Liver (tissue), 9 donors: ENCODE data around the gene GAST. TPM values are rescaled to one million over a fixed set of nuclear protein-coding genes. Genes with fewer than 3 reads are reported as not detected.

Source experiments
- DNase-seq: peaks from one replicate; pipeline ENCODE4 v3.0.0-alpha.2; 2017; ENCODE audit warnings: low spot score
- H3K27ac ChIP-seq, 2 donors: one replicate each; pipeline ENCODE4 v1.7.0; 2013; ENCODE audit warnings: inconsistent platforms in 2 of 2, low read length in 2 of 2, control low read depth in 1 of 2, low read depth in 1 of 2, mild to moderate bottlenecking in 1 of 2
- H3K27me3 ChIP-seq, 4 donors: one replicate each; pipeline versions ENCODE4 v1.6.1 to v1.7.0; 2013; ENCODE audit warnings: low read length in 3 of 4, inconsistent platforms in 1 of 4, mild to moderate bottlenecking in 1 of 4, moderate library complexity in 1 of 4; ENCODE audit not compliant: control insufficient read depth in 4 of 4, insufficient read depth in 4 of 4
- H3K36me3 ChIP-seq, 4 donors: one replicate each; pipeline versions ENCODE4 v1.6.1 to v1.7.0; 2013; ENCODE audit warnings: low read length in 3 of 4, mild to moderate bottlenecking in 3 of 4, low read depth in 1 of 4, moderate library complexity in 1 of 4; ENCODE audit not compliant: control insufficient read depth in 4 of 4, insufficient read depth in 3 of 4
- H3K4me1 ChIP-seq, 4 donors: one replicate each; pipeline versions ENCODE4 v1.6.1 to v1.7.0; 2013; ENCODE audit warnings: low read length in 3 of 4, mild to moderate bottlenecking in 3 of 4, moderate library complexity in 1 of 4; ENCODE audit not compliant: control insufficient read depth in 4 of 4, insufficient read depth in 4 of 4
- H3K4me3 ChIP-seq, 3 donors: one replicate each; pipeline versions ENCODE4 v1.6.1 to v1.7.0; 2013; ENCODE audit warnings: low read length in 3 of 3, control low read depth in 1 of 3, low read depth in 1 of 3, mild to moderate bottlenecking in 1 of 3
- H3K9ac ChIP-seq, 2 donors: one replicate each; pipeline ENCODE4 v1.7.0; 2013; ENCODE audit warnings: low read length in 2 of 2, mild to moderate bottlenecking in 2 of 2, moderate library complexity in 2 of 2, control low read depth in 1 of 2, low read depth in 1 of 2
- H3K9me3 ChIP-seq, 4 donors: one replicate each; pipeline versions ENCODE4 v1.6.1 to v1.7.0; 2013; ENCODE audit warnings: low read length in 3 of 4; ENCODE audit not compliant: control insufficient read depth in 4 of 4
- FOXA2 ChIP-seq: IDR thresholded peaks from 2 replicates; pipeline ENCODE4 v1.6.1; 2016; ENCODE audit warnings: antibody characterized with exemption
- GABPA ChIP-seq, 2 donors: IDR thresholded peaks in 1 of 2; conservative IDR thresholded peaks in 1 of 2; 2 replicates each; pipeline ENCODE4 v1.6.1; 2016; ENCODE audit warnings: antibody characterized with exemption in 2 of 2, mild to moderate bottlenecking in 1 of 2, moderate library complexity in 1 of 2
- HNF4A ChIP-seq, 2 donors: conservative IDR thresholded peaks; 2 replicates each; pipeline ENCODE4 v1.6.1; 2016; ENCODE audit warnings: antibody characterized with exemption in 2 of 2, mild to moderate bottlenecking in 2 of 2
- HNF4G ChIP-seq: IDR thresholded peaks from 2 replicates; pipeline ENCODE4 v1.6.1; 2016; ENCODE audit warnings: antibody characterized with exemption
- JUND ChIP-seq, 2 donors: IDR thresholded peaks; 2 replicates each; pipeline ENCODE4 v1.6.1; 2016; ENCODE audit warnings: antibody characterized with exemption in 2 of 2
- NR2F2 ChIP-seq: IDR thresholded peaks from 2 replicates; pipeline ENCODE4 v1.6.1; 2016; ENCODE audit warnings: antibody characterized with exemption
- RAD21 ChIP-seq, 2 donors: IDR thresholded peaks; 2 replicates each; pipeline ENCODE4 v1.6.1; 2016; ENCODE audit warnings: antibody characterized with exemption in 2 of 2, mild to moderate bottlenecking in 2 of 2
- REST ChIP-seq: IDR thresholded peaks from 2 replicates; pipeline ENCODE4 v1.6.1; 2016; ENCODE audit warnings: antibody characterized with exemption, mild to moderate bottlenecking
- SP1 ChIP-seq: IDR thresholded peaks from 2 replicates; pipeline ENCODE4 v1.6.1; 2018; ENCODE audit warnings: antibody characterized with exemption, mild to moderate bottlenecking
- YY1 ChIP-seq: IDR thresholded peaks from 2 replicates; pipeline ENCODE4 v1.6.1; 2016; ENCODE audit warnings: antibody characterized with exemption, mild to moderate bottlenecking
- WGBS: extraction: QIAGEN DNeasy Blood & Tissue Kit; methylation state at CpG from one replicate; pipeline ENCODE4 v1.1.7; 2013; 5-methylcytosine and 5-hydroxymethylcytosine counted together
- polyA plus RNA-seq, 2 donors: library from polyadenylated mRNA; stranded (reverse) in 1 of 2; unstranded in 1 of 2; fragments of 200-250 nt in 1 of 2; fragments of >200 nt in 1 of 2; fragmentation: Nextera tagmentation in 1 of 2; extraction: Ambion mirVana in 1 of 2; gene quantifications; one replicate each; pipeline versions ENCODE4 v1.2.1 to v1.2.3, GENCODE V29; 2013 to 2015
- total RNA-seq, 2 donors: library from RNA; depleted of rRNA; stranded (reverse); fragments of >200 nt; gene quantifications; one replicate each; pipeline ENCODE4 v1.2.3, GENCODE V29; 2014
- TF ChIP-seq, protein P1 (sequence below): IDR thresholded peaks from 2 replicates; pipeline ENCODE4 v1.6.1; 2016; ENCODE audit warnings: antibody characterized with exemption
- TF ChIP-seq, protein P2 (sequence below): IDR thresholded peaks from 2 replicates; pipeline ENCODE4 v1.6.1; 2016; ENCODE audit warnings: antibody characterized with exemption
- TF ChIP-seq, protein P3 (sequence below): IDR thresholded peaks from 2 replicates; pipeline ENCODE4 v1.6.1; 2016; ENCODE audit warnings: antibody characterized with exemption
- donor health status: healthy.
- donor health status: healthy.
- donor health status: healthy.
- donor health status: healthy.
- donor health status: healthy.

Gene GAST
- total and polyA plus RNA-seq, 4 donors: not detected

- Histone ChIP-seq H3K27me3 (no peaks in the 10 kb centered on the region), H3K4me3 (no peak overlapping the region), H3K36me3 (no peaks in the 10 kb centered on the region), H3K4me1 (peaks cover 2 to 12% (median 10%) of the 10 kb centered on the region in 4 donors), H3K27ac (no peak overlapping the region), H3K9ac (no peak overlapping the region), H3K9me3 (no peaks in the 10 kb centered on the region)
- WGBS: 84% methylated on average over 5 of the region's 5 CpGs
- TF ChIP-seq HNF4A (conservative IDR thresholded peaks at IDR 0.05) (no peak), JUND (IDR thresholded peaks at IDR 0.05) (no peak), NR2F2 (no peak), SP1 (no peak), HNF4G (no peak), REST (no peak), YY1 (no peak), FOXA2 (no peak), GABPA (IDR thresholded peaks at IDR 0.05 in 1 of 2, conservative IDR thresholded peaks at IDR 0.05 in 1 of 2) (no peak)
- TF ChIP-seq, protein P1, sequence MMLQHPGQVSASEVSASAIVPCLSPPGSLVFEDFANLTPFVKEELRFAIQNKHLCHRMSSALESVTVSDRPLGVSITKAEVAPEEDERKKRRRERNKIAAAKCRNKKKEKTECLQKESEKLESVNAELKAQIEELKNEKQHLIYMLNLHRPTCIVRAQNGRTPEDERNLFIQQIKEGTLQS: no peak
- TF ChIP-seq, protein P2, sequence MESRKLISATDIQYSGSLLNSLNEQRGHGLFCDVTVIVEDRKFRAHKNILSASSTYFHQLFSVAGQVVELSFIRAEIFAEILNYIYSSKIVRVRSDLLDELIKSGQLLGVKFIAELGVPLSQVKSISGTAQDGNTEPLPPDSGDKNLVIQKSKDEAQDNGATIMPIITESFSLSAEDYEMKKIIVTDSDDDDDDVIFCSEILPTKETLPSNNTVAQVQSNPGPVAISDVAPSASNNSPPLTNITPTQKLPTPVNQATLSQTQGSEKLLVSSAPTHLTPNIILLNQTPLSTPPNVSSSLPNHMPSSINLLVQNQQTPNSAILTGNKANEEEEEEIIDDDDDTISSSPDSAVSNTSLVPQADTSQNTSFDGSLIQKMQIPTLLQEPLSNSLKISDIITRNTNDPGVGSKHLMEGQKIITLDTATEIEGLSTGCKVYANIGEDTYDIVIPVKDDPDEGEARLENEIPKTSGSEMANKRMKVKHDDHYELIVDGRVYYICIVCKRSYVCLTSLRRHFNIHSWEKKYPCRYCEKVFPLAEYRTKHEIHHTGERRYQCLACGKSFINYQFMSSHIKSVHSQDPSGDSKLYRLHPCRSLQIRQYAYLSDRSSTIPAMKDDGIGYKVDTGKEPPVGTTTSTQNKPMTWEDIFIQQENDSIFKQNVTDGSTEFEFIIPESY: no peak
- no peak for DNase-seq
Observed at GRCh38 chr17:41679740-41680425, 32.2 kb upstream of the GAST start.

DNA sequence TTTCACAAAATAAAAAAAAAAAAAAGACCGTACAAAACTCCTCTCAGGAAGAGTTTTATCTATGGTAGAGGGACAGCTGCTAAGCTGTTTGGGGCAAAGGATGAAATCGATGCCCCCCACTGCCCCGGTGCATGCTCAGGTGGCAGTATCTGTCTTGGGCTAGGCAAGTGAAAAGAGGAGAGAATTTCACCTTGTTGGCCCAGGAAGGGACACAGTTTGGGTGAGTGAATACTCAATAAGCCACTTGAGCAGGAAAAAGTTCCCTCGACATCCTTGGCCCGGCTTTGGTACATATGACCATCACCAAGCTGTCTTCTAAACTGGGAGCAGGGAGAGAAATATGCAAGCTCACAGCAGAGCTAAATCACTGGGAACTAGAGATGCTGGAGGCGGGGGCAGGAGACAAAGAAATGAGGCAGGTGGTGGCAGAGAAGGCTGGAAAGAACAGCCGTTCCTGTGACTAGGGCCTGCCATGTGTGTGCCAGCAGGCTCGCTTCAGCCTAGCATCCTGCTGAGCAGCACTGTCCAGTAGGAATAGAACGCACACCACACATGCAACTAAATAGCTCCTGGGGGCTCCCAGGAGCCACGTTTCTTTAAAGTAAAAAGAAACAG, 31.6 kb upstream of the GAST start:
- WGBS: 90% methylated on average over 10 of the region's 10 CpGs
- Histone ChIP-seq H3K4me1 (peaks cover 2 to 9% (median 9%) of the 10 kb centered on the region in 4 donors), H3K36me3 (no peaks in the 10 kb centered on the region), H3K9me3 (no peaks in the 10 kb centered on the region), H3K9ac (no peak overlapping the region), H3K27ac (no peak overlapping the region), H3K4me3 (no peak overlapping the region), H3K27me3 (no peaks in the 10 kb centered on the region)
- TF ChIP-seq, protein P3, sequence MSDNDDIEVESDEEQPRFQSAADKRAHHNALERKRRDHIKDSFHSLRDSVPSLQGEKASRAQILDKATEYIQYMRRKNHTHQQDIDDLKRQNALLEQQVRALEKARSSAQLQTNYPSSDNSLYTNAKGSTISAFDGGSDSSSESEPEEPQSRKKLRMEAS: no peak
- no peak for TF ChIP-seq RAD21 (IDR thresholded peaks at IDR 0.05)
- DNase-seq: no peak
